Neuron (in vitro differentiated cells): ENCODE measurements around the gene CST5.
"Not testable (repeated sequence)": the region's sequence is repeated elsewhere in the genome, so short reads cannot be mapped to it uniquely, and the experiment has no call there.

ENCODE experiments used
- H2AFZ ChIP-seq: one replicate; pipeline ENCODE4 v1.6.1; 2013; ENCODE audit warnings: low read depth, mild to moderate bottlenecking, inconsistent platforms, low read length, moderate library complexity
- H3K27me3 ChIP-seq: one replicate; pipeline ENCODE4 v1.6.1; 2013; ENCODE audit warnings: low read length; ENCODE audit not compliant: insufficient read depth
- H3K36me3 ChIP-seq: one replicate; pipeline ENCODE4 v1.6.1; 2013; ENCODE audit warnings: low read length; ENCODE audit not compliant: insufficient read depth
- H3K4me1 ChIP-seq: one replicate; pipeline ENCODE4 v1.6.1; 2013; ENCODE audit warnings: low read length; ENCODE audit not compliant: insufficient read depth
- H3K4me3 ChIP-seq: 2 replicates; pipeline ENCODE4 v1.5.1; 2013; ENCODE audit warnings: mild to moderate bottlenecking, low read length, moderate library complexity
- H3K9me3 ChIP-seq: one replicate; pipeline ENCODE4 v1.6.1; 2013; ENCODE audit warnings: low read length

CST5 gene

GRCh38 chr20:23879811-23880374 is 345 bp upstream of the CST5 start:
- H3K36me3 ChIP-seq: no peaks in the 10 kb centered on the region
- no peaks in the 10 kb centered on the region for H3K4me1 ChIP-seq
- no peak overlapping the region for H2AFZ ChIP-seq
- no peak overlapping the region for H3K4me3 ChIP-seq
- no peaks in the 10 kb centered on the region for H3K9me3 ChIP-seq
- H3K27me3 ChIP-seq: no peaks in the 10 kb centered on the region

- no peak overlapping the region for H2AFZ ChIP-seq
- H3K4me3 ChIP-seq: no peak overlapping the region
- peaks cover 3% of the 10 kb centered on the region for H3K27me3 ChIP-seq
- no peaks in the 10 kb centered on the region for H3K4me1 ChIP-seq
- no peaks in the 10 kb centered on the region for H3K36me3 ChIP-seq
- H3K9me3 ChIP-seq: no peaks in the 10 kb centered on the region
Observed at GRCh38 chr20:23878787-23879186, 761 bp downstream of the CST5 start.

GRCh38 chr20:23878016-23878542 is 1.5 kb downstream of the CST5 start:
- H3K36me3 ChIP-seq, H3K4me1 ChIP-seq, H3K4me3 ChIP-seq, H3K9me3 ChIP-seq, H2AFZ ChIP-seq, H3K27me3 ChIP-seq: not testable (repeated sequence)

- no peak overlapping the region for H3K4me3 ChIP-seq
- no peak overlapping the region for H2AFZ ChIP-seq
- no peaks in the 10 kb centered on the region for H3K4me1 ChIP-seq
- H3K9me3 ChIP-seq: no peaks in the 10 kb centered on the region
- H3K27me3 ChIP-seq: peaks cover 3% of the 10 kb centered on the region
- no peaks in the 10 kb centered on the region for H3K36me3 ChIP-seq
Observed at GRCh38 chr20:23877524-23877923, 2.0 kb downstream of the CST5 start.

- Histone ChIP-seq H2AFZ (no peak overlapping the region), H3K27me3 (peaks cover 3% of the 10 kb centered on the region), H3K36me3 (no peaks in the 10 kb centered on the region), H3K4me3 (no peak overlapping the region), H3K9me3 (no peaks in the 10 kb centered on the region), H3K4me1 (no peaks in the 10 kb centered on the region)
Observed at GRCh38 chr20:23875606-23876237, 3.8 kb downstream of the CST5 start.

GRCh38 chr20:23874747-23875146 is 4.8 kb downstream of the CST5 start:
- Histone ChIP-seq H3K4me3 (no peak overlapping the region), H3K36me3 (no peaks in the 10 kb centered on the region), H2AFZ (no peak overlapping the region), H3K9me3 (no peaks in the 10 kb centered on the region), H3K27me3 (peaks cover 3% of the 10 kb centered on the region), H3K4me1 (no peaks in the 10 kb centered on the region)

- Histone ChIP-seq H3K4me3 (no peak overlapping the region), H3K4me1 (no peaks in the 10 kb centered on the region), H3K36me3 (no peaks in the 10 kb centered on the region), H2AFZ (no peak overlapping the region), H3K9me3 (no peaks in the 10 kb centered on the region), H3K27me3 (peaks cover 3% of the 10 kb centered on the region)
Observed at GRCh38 chr20:23873370-23874015, 6.1 kb downstream of the CST5 start.

GRCh38 chr20:23872065-23872464 is 7.5 kb downstream of the CST5 start:
- Histone ChIP-seq H3K4me1 (no peaks in the 10 kb centered on the region), H3K36me3 (no peaks in the 10 kb centered on the region), H2AFZ (no peak overlapping the region), H3K4me3 (no peak overlapping the region), H3K9me3 (no peaks in the 10 kb centered on the region), H3K27me3 (peaks cover 3% of the 10 kb centered on the region)

- no peaks in the 10 kb centered on the region for H3K36me3 ChIP-seq
- H3K4me3 ChIP-seq: no peak overlapping the region
- H3K4me1 ChIP-seq: no peaks in the 10 kb centered on the region
- H3K27me3 ChIP-seq: peaks cover 3% of the 10 kb centered on the region
- H3K9me3 ChIP-seq: no peaks in the 10 kb centered on the region
- H2AFZ ChIP-seq: no peak overlapping the region
Observed at GRCh38 chr20:23870461-23870860, 9.1 kb downstream of the CST5 start.

- Histone ChIP-seq H3K4me3 (no peak overlapping the region), H3K9me3 (no peaks in the 10 kb centered on the region), H2AFZ (no peak overlapping the region), H3K27me3 (peaks cover 2% of the 10 kb centered on the region), H3K36me3 (no peaks in the 10 kb centered on the region), H3K4me1 (no peaks in the 10 kb centered on the region)
Observed at GRCh38 chr20:23869520-23869919, 10.0 kb downstream of the CST5 start.

GRCh38 chr20:23868321-23868720 is 11.2 kb downstream of the CST5 start:
- Histone ChIP-seq H3K4me3 (no peak overlapping the region), H3K27me3 (no peaks in the 10 kb centered on the region), H3K4me1 (no peaks in the 10 kb centered on the region), H2AFZ (no peak overlapping the region), H3K9me3 (no peaks in the 10 kb centered on the region), H3K36me3 (no peaks in the 10 kb centered on the region)

- H2AFZ ChIP-seq: no peak overlapping the region
- no peaks in the 10 kb centered on the region for H3K27me3 ChIP-seq
- no peak overlapping the region for H3K4me3 ChIP-seq
- no peaks in the 10 kb centered on the region for H3K4me1 ChIP-seq
- no peaks in the 10 kb centered on the region for H3K36me3 ChIP-seq
- no peaks in the 10 kb centered on the region for H3K9me3 ChIP-seq
Observed at GRCh38 chr20:23867152-23867776, 12.3 kb downstream of the CST5 start.

- not testable (repeated sequence) for H3K9me3 ChIP-seq, H3K36me3 ChIP-seq
Observed at GRCh38 chr20:23860771-23861170, 18.8 kb downstream of the CST5 start.

More at GRCh38 chr20:23860771-23861170, 18.8 kb downstream of the CST5 start:
- H3K27me3 ChIP-seq, H3K4me1 ChIP-seq, H2AFZ ChIP-seq, H3K4me3 ChIP-seq: not testable (repeated sequence)
